ENCODE results near the gene RABGAP1L.
"Not testable (repeated sequence)": the region's sequence is repeated elsewhere in the genome, so short reads cannot be mapped to it uniquely, and the experiment has no call there.

RABGAP1L gene

GRCh38 chr1:174301295-174302077, 142.2 kb downstream of the RABGAP1L start:
- DNase-seq, result no peak

GRCh38 chr1:174308604-174309003, 149.3 kb downstream of the RABGAP1L start:
- no peak for DNase-seq

DNA sequence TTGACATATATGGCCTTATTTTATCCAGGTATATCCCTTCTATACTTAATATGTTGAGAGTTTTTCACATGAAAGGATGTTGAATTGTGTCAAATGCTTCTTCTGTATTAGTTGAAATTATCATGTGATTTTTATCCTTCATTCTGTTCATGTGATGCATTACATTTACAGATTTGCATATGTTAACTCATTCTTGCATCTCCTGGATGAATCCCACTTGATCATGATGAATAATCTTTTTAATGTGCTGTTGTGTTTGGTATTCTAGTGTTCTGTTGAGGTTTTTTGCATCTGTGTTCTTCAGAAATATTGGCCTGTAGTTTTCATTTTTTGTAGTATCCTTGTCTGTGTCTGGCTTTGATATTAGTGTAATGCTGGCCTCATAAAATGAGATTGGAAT, 150.2 kb downstream of the RABGAP1L start:
- no peak for DNase-seq

DNA sequence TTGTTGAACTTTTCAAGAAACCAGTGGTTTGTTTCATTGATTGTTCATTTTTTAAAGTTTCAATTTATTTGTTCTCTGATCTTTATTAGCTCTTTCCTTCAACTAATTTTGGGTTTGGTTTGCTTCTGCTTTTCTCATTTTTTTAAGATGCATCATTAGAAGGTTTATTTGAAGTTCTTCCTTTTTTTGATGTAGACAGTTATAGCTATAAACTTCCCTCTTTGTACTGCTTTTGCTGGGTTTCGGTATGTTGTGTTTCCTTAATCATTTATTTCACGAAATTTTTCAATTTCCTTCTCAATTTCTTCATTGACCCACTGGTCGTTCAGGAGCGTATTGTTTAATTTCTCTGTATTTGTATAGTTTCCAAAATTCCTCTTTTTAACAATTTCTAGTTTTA, 155.1 kb downstream of the RABGAP1L start:
- no peak for DNase-seq

DNA sequence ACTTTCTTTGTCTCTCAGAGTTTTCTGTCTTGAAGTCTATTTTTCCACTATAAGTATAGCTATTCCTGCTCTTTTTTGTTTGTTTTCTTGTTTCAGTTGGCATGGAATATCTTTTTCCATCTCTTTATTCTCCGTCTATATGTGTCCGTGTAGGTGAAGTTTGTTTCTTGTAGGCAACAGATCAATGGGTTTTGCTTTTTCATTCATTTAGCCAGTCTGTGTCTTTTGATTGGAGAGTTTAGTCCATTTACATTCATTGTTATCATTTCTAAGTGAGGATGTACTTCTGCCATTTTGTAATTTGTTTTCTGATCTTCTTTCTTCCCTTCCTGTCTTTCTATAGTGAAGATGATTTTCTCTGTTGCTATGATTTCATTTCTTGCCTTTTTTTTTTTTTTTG, 155.9 kb downstream of the RABGAP1L start:
- DNase-seq, result no peak

DNA sequence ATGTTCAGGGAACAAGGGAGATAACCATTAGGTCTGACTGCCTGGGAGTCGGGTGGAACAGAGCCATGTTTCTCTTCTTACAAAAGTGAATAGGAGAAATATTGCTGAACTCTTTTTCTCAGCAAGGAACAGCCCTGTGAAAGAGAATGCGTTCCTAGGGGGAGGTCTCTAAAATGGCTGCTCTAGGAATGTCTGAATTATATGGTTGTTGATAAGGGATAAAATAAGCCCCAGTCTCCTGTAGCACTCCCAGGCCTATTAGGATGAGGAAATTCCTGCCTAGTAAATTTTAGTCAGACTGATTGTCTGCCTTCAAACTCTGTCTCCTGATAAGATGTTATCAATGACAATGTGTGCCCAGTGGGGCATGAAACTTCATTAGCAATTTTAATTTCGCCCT, 161.6 kb downstream of the RABGAP1L start:
- not testable (repeated sequence) for DNase-seq

DNA sequence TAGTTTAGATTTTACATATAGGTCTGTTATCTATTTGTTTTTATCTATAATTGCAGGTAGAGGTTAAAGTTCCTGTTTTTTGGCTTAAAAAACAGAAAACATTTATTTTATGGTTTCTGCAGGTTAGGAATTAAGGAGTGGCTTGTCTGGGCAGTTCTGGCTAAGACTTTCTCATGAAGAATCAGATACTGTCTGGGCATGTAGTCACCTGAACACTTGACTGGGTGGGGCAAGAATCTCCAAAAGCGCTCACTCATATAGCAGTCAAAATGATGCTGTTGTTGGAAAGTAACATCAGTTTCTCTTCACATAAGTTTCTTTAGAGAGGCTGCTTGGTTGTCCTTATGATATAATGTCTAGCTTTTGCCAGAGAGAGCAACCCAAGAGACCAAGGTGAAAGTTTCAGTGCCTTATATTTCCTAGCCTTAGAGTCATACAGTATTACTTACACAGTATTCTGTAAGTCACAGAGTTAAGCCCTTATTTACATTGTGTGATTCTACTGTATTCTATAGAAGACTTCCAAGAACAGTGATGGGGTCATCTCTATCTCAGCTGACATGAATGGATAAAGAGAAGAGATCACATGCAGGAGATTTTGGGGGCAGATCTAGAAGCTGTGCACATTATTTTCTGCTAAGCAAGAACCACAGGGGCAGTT, 163.0 kb downstream of the RABGAP1L start:
- DNase-seq, result no peak

DNA sequence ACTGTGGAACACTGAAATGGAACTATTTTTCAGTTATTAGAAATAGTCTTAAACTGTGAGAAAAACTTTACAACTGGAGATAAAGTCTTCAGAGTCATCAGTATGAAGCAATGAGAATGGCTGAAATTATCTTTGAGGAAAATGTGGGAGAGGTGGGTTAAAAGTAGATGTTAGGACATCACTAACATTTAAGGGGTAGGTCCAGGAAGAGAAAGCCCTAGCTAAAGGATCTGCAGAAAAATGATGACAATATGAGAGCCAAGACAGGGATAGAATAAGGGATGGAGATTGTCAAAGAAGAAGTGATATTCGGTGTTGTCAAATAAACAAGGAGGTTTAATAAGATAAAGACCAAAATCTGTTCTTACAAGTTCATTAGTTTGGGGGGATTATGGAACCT, 165.2 kb downstream of the RABGAP1L start:
- DNase-seq, result no peak

- no peak for DNase-seq
Observed at GRCh38 chr1:174324939-174325338, 165.6 kb downstream of the RABGAP1L start.

- no peak for DNase-seq
Observed at GRCh38 chr1:174326278-174326677, 167.0 kb downstream of the RABGAP1L start.

- DNase-seq, result no peak
Observed at GRCh38 chr1:174333437-174333836, 174.1 kb downstream of the RABGAP1L start.

GRCh38 chr1:174337000-174337681, 177.8 kb downstream of the RABGAP1L start:
- DNase-seq, result no peak

GRCh38 chr1:174340404-174340803, 181.1 kb downstream of the RABGAP1L start:
- not testable (repeated sequence) for DNase-seq

DNA sequence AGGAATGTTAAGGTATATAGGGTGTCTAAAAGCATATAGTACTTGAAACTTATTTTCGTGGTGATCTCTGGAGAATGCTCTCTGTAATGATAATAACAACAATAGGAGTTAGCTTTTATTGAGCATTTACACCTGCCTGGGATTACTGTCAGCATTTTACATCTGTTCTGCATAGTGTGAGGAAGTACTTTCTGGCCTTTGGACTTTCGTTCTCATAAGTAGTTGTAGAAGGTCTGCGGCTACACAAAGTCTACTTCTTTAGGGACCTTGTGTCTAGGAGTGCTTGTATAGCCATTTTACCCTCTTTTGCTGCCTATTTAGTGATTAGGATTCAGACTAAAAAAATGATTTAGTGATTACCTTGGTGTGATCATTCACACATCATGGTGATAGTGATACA, 184.8 kb downstream of the RABGAP1L start:
- no peak for DNase-seq

DNA sequence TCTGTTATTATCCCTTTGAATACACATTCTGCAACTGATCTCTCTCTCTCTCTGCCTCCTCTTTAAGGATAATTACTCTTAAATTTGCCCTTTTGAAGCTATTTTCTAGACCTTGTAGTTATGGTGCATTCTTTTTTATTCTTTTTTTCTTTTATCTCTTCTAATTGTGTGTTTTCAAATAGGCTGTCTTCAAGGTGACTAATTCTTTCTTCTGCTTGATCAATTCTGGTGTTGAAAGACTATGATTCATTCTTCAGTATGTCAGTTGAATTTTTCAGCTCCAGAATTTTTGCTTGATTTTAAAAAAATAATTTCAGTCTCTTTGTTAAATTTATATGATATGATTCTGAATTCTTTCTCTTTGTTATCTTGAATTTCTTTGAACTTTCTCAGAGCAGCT, 192.8 kb downstream of the RABGAP1L start:
- DNase-seq, result no peak

DNA sequence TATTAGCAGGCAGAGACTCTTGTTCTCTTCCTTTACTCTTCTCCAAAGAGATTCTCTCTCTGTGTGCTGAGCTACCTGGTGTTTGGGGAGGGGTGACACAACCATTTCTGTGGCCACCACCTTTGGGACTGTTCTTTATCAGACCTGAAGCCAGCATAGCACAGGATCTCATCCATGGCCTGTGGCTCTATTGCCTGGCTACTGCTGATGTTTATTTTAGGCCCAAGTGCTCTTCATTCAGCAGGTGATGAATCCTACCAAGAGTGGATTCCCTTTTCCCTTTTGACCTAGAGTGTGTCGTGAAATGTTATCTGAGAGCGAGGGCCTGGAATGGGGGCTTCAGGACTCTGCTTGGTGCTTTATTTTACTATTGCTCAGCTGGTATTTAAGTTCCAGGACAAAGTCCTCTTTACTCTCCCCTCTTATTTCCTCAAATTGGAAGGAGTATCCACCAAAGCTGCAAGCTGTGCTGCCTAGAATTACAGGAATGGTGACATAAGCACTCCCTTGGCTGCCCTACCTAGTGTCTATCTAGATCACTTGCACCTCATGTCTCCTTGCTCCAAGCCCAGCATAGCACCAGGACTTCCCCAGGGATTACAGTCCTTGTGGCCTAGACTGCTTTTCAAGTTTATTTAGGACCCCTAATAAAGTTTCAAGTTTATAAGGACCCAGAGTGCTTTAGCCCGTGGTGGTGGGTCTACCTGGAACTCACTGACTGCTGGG, 193.7 kb downstream of the RABGAP1L start:
- no peak for DNase-seq

- no peak for DNase-seq
Observed at GRCh38 chr1:174358344-174358743, 199.0 kb downstream of the RABGAP1L start.

- DNase-seq, result no peak
Observed at GRCh38 chr1:174358786-174359453, 199.6 kb downstream of the RABGAP1L start.

DNA sequence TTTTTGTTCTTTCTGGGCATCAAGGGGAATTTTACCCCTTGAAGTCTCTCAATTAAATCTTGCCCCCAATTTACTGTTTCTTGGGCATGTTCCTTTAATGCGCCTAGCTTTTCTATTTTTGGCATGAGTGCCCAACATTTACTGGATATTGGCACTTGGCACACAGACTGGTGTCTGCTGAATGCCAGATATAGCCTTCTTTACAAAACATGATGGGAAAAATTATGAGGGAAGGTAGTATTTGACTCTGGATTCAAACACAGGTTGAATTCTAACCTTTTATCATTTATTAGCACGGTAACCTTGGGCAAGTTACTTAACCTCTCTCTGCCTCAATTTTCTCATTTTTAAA, 200.1 kb downstream of the RABGAP1L start:
- DNase-seq, result no peak

- no peak for DNase-seq
Observed at GRCh38 chr1:174364996-174365736, 205.8 kb downstream of the RABGAP1L start.

GRCh38 chr1:174366946-174367345, 207.6 kb downstream of the RABGAP1L start:
- no peak for DNase-seq

- no peak for DNase-seq
Observed at GRCh38 chr1:174367892-174368291, 208.6 kb downstream of the RABGAP1L start.

All from fibroblast of skin of abdomen (primary cell).